HCT116 (cell line): ENCODE measurements around the gene CDC45.

ENCODE experiments used
- RAD21 ChIP-seq: IDR thresholded peaks from 2 replicates; pipeline ENCODE4 v1.6.1; 2012; ENCODE audit warnings: low read depth, mild to moderate bottlenecking
- TF ChIP-seq, protein P1 (sequence below), 3 experiments: fragments of 200-600 bp in 1 of 3; sonication (generic) in 1 of 3; IDR thresholded peaks in 2 of 3; conservative IDR thresholded peaks in 1 of 3; 2 replicates each; pipeline ENCODE4 v1.5.1; 2012 to 2017; ENCODE audit warnings: low read depth in 2 of 3, low read length in 2 of 3, antibody characterized with exemption in 1 of 3, borderline replicate concordance in 1 of 3, control low read depth in 1 of 3, mild to moderate bottlenecking in 1 of 3, mixed read lengths in 1 of 3, mixed run types in 1 of 3, moderate library complexity in 1 of 3; ENCODE audit not compliant: insufficient read depth in 1 of 3
- TF ChIP-seq, protein P2 (sequence below): IDR thresholded peaks from 2 replicates; pipeline ENCODE4 v1.6.1; 2012; ENCODE audit warnings: low read depth

DNA sequence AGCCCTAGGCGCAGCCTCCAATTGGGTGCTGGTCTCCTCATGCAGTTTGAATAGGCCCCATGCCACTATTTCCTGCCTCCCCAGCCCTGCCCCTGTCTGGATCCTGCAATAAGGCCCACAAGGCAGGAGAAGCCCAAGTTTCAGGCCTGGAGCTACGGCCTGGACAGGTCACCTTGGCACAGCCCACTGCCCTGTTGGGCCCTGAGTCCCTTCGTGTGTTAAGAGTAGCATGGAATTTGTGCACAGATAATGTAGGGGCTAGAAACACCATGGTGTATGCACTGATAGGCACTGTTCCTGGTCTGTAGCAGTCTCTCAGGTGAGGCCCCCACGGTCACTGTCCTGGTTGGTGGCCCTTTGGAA is 20.1 kb downstream of the CDC45 start:
- TF ChIP-seq, protein P1, sequence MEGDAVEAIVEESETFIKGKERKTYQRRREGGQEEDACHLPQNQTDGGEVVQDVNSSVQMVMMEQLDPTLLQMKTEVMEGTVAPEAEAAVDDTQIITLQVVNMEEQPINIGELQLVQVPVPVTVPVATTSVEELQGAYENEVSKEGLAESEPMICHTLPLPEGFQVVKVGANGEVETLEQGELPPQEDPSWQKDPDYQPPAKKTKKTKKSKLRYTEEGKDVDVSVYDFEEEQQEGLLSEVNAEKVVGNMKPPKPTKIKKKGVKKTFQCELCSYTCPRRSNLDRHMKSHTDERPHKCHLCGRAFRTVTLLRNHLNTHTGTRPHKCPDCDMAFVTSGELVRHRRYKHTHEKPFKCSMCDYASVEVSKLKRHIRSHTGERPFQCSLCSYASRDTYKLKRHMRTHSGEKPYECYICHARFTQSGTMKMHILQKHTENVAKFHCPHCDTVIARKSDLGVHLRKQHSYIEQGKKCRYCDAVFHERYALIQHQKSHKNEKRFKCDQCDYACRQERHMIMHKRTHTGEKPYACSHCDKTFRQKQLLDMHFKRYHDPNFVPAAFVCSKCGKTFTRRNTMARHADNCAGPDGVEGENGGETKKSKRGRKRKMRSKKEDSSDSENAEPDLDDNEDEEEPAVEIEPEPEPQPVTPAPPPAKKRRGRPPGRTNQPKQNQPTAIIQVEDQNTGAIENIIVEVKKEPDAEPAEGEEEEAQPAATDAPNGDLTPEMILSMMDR (IDR thresholded peaks at IDR 0.05 in 2 of 3, conservative IDR thresholded peaks at IDR 0.05 in 1 of 3; ENCODE audit: borderline replicate concordance in 1 of 3, insufficient read depth in 1 of 3, low read depth in 2 of 3, low read length in 2 of 3): no peak
- TF ChIP-seq, protein P2, sequence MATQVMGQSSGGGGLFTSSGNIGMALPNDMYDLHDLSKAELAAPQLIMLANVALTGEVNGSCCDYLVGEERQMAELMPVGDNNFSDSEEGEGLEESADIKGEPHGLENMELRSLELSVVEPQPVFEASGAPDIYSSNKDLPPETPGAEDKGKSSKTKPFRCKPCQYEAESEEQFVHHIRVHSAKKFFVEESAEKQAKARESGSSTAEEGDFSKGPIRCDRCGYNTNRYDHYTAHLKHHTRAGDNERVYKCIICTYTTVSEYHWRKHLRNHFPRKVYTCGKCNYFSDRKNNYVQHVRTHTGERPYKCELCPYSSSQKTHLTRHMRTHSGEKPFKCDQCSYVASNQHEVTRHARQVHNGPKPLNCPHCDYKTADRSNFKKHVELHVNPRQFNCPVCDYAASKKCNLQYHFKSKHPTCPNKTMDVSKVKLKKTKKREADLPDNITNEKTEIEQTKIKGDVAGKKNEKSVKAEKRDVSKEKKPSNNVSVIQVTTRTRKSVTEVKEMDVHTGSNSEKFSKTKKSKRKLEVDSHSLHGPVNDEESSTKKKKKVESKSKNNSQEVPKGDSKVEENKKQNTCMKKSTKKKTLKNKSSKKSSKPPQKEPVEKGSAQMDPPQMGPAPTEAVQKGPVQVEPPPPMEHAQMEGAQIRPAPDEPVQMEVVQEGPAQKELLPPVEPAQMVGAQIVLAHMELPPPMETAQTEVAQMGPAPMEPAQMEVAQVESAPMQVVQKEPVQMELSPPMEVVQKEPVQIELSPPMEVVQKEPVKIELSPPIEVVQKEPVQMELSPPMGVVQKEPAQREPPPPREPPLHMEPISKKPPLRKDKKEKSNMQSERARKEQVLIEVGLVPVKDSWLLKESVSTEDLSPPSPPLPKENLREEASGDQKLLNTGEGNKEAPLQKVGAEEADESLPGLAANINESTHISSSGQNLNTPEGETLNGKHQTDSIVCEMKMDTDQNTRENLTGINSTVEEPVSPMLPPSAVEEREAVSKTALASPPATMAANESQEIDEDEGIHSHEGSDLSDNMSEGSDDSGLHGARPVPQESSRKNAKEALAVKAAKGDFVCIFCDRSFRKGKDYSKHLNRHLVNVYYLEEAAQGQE: no peak
- TF ChIP-seq RAD21: no peak
